HEK293 (cell line): Measurements from ENCODE around the gene CSNK1G3.
"Not testable (repeated sequence)": the region's sequence is repeated elsewhere in the genome, so short reads cannot be mapped to it uniquely, and the experiment has no call there.

Experiments
- CTCF ChIA-PET: fragments of 350-600 bp; formaldehyde crosslinking; extraction: SDS; loops from one replicate; lab custom pipeline; 2021; ENCODE audit warnings: antibody characterized with exemption; lab: Yijun Ruan, JAX
- POLR2A ChIA-PET: fragments of 300-600 bp; formaldehyde crosslinking; extraction: SDS; loops from one replicate; lab custom pipeline; 2020; ENCODE audit warnings: antibody characterized with exemption, inconsistent platforms; lab: Yijun Ruan, JAX
- H3K27ac ChIP-seq: fragments of 200-500 bp; sonication (Bioruptor generic); 2 replicates; pipeline ENCODE4 v1.5.1; 2014; ENCODE audit warnings: low read depth, low read length, control low read depth, inconsistent platforms; ENCODE audit errors: extremely low read depth
- H3K36me3 ChIP-seq, 2 experiments: fragments of 200-500 bp in 1 of 2; sonication (Bioruptor generic) in 1 of 2; 1 replicate in 1 of 2; 2 replicates in 1 of 2; pipeline ENCODE4 v1.5.1; 2014 to 2017; ENCODE audit warnings: inconsistent platforms in 2 of 2, low read length in 2 of 2; ENCODE audit not compliant: control insufficient read depth in 2 of 2, insufficient read depth in 1 of 2
- H3K4me1 ChIP-seq: fragments of 200-500 bp; sonication (Bioruptor generic); 2 replicates; pipeline ENCODE4 v1.5.1; 2014; ENCODE audit warnings: mild to moderate bottlenecking, low read length, inconsistent platforms; ENCODE audit not compliant: control insufficient read depth, insufficient read depth
- H3K4me3 ChIP-seq: 2 replicates; pipeline ENCODE4 v1.5.1; 2011; ENCODE audit warnings: low read depth, mild to moderate bottlenecking, control low read depth, low read length, moderate library complexity
- H3K9me3 ChIP-seq: fragments of 200-500 bp; sonication (Bioruptor generic); 2 replicates; pipeline ENCODE4 v1.5.1; 2014; ENCODE audit warnings: low read depth, low read length, inconsistent platforms; ENCODE audit not compliant: control insufficient read depth, insufficient read depth
- BCL11A ChIP-seq: fragments of 450-650 bp; formaldehyde crosslinking; IDR thresholded peaks from 2 replicates; pipeline ENCODE4 v1.5.1; 2016; ENCODE audit warnings: low read depth, missing biosample characterization, missing genetic modification characterization
- GFI1B ChIP-seq: fragments of 450-650 bp; formaldehyde crosslinking; IDR thresholded peaks from 2 replicates; pipeline ENCODE4 v1.5.1; 2016; ENCODE audit warnings: missing biosample characterization, missing genetic modification characterization
- KLF1 ChIP-seq: fragments of 450-650 bp; formaldehyde crosslinking; IDR thresholded peaks from 2 replicates; pipeline ENCODE4 v1.5.1; 2016; ENCODE audit warnings: missing biosample characterization, missing genetic modification characterization
- WT1 ChIP-seq: fragments of 450-650 bp; formaldehyde crosslinking; IDR thresholded peaks from 2 replicates; pipeline ENCODE4 v1.5.1; 2016; ENCODE audit warnings: missing biosample characterization, missing genetic modification characterization
- ZBTB7A ChIP-seq: fragments of 450-650 bp; formaldehyde crosslinking; IDR thresholded peaks from 2 replicates; pipeline ENCODE4 v1.5.1; 2016; ENCODE audit warnings: low read depth, missing biosample characterization, missing genetic modification characterization
- ZBTB8A ChIP-seq: fragments of 450-650 bp; formaldehyde crosslinking; IDR thresholded peaks from 2 replicates; pipeline ENCODE4 v1.5.1; 2016; ENCODE audit warnings: missing biosample characterization, missing genetic modification characterization
- ZNF138 ChIP-seq: fragments of 450-650 bp; formaldehyde crosslinking; IDR thresholded peaks from 2 replicates; pipeline ENCODE4 v1.5.1; 2016; ENCODE audit warnings: missing biosample characterization, missing genetic modification characterization, borderline replicate concordance
- ZNF146 ChIP-seq: fragments of 450-650 bp; formaldehyde crosslinking; IDR thresholded peaks from 2 replicates; pipeline ENCODE4 v1.5.1; 2016; ENCODE audit warnings: missing biosample characterization, missing genetic modification characterization
- ZNF239 ChIP-seq: fragments of 450-650 bp; formaldehyde crosslinking; IDR thresholded peaks from 2 replicates; pipeline ENCODE4 v1.5.1; 2016; ENCODE audit warnings: missing biosample characterization, missing genetic modification characterization
- ZNF350 ChIP-seq: fragments of 450-650 bp; formaldehyde crosslinking; IDR thresholded peaks from 2 replicates; pipeline ENCODE4 v1.5.0; 2017; ENCODE audit warnings: missing biosample characterization, mild to moderate bottlenecking, missing genetic modification characterization
- ZNF366 ChIP-seq: fragments of 450-650 bp; formaldehyde crosslinking; conservative IDR thresholded peaks from 2 replicates; pipeline ENCODE4 v1.5.1; 2016; ENCODE audit warnings: missing biosample characterization, missing genetic modification characterization
- ZNF416 ChIP-seq: fragments of 450-650 bp; formaldehyde crosslinking; IDR thresholded peaks from 2 replicates; pipeline ENCODE4 v1.5.1; 2016; ENCODE audit warnings: missing biosample characterization, missing genetic modification characterization
- ZNF558 ChIP-seq: fragments of 450-650 bp; formaldehyde crosslinking; IDR thresholded peaks from 2 replicates; pipeline ENCODE4 v1.5.1; 2016; ENCODE audit warnings: missing biosample characterization, missing genetic modification characterization
- ZNF585B ChIP-seq: fragments of 450-650 bp; formaldehyde crosslinking; IDR thresholded peaks from 2 replicates; pipeline ENCODE4 v1.5.1; 2016; ENCODE audit warnings: missing biosample characterization, missing genetic modification characterization
- ZNF658 ChIP-seq: fragments of 450-650 bp; formaldehyde crosslinking; IDR thresholded peaks from 2 replicates; pipeline ENCODE4; 2016; ENCODE audit warnings: missing biosample characterization, missing genetic modification characterization
- ZNF701 ChIP-seq: fragments of 450-650 bp; formaldehyde crosslinking; IDR thresholded peaks from 2 replicates; pipeline ENCODE4 v1.5.1; 2016; ENCODE audit warnings: missing biosample characterization, missing genetic modification characterization
- ZNF777 ChIP-seq: fragments of 450-650 bp; formaldehyde crosslinking; IDR thresholded peaks from 2 replicates; pipeline ENCODE4 v1.5.1; 2017; ENCODE audit warnings: missing biosample characterization, missing genetic modification characterization, borderline replicate concordance
- ZNF791 ChIP-seq: fragments of 450-650 bp; formaldehyde crosslinking; IDR thresholded peaks from 2 replicates; pipeline ENCODE4 v1.5.1; 2016; ENCODE audit warnings: missing biosample characterization, missing genetic modification characterization
- ZNF830 ChIP-seq: fragments of 450-650 bp; IDR thresholded peaks from 2 replicates; pipeline ENCODE4 v1.5.0; 2018; ENCODE audit warnings: missing biosample characterization, missing genetic modification characterization, low read depth, mild to moderate bottlenecking, moderate library complexity
- ZNF843 ChIP-seq: fragments of 450-650 bp; formaldehyde crosslinking; IDR thresholded peaks from 2 replicates; pipeline ENCODE4 v1.5.1; 2016; ENCODE audit warnings: missing biosample characterization, missing genetic modification characterization
- ZSCAN23 ChIP-seq: fragments of 450-650 bp; formaldehyde crosslinking; IDR thresholded peaks from 2 replicates; pipeline ENCODE4 v1.5.1; 2016; ENCODE audit warnings: missing biosample characterization, missing genetic modification characterization
- ZSCAN30 ChIP-seq: fragments of 450-650 bp; IDR thresholded peaks from 2 replicates; pipeline ENCODE4 v1.5.1; 2018; ENCODE audit warnings: missing biosample characterization, mild to moderate bottlenecking, missing genetic modification characterization, moderate library complexity
- TF ChIP-seq, protein P1 (sequence below): fragments of 450-650 bp; formaldehyde crosslinking; IDR thresholded peaks from 2 replicates; pipeline ENCODE4 v1.5.1; 2016; ENCODE audit warnings: missing biosample characterization, missing genetic modification characterization
- TF ChIP-seq, protein P2 (sequence below): fragments of 450-650 bp; formaldehyde crosslinking; IDR thresholded peaks from 2 replicates; pipeline ENCODE4 v1.5.1; 2016; ENCODE audit warnings: missing biosample characterization, missing genetic modification characterization

CSNK1G3 gene

DNA sequence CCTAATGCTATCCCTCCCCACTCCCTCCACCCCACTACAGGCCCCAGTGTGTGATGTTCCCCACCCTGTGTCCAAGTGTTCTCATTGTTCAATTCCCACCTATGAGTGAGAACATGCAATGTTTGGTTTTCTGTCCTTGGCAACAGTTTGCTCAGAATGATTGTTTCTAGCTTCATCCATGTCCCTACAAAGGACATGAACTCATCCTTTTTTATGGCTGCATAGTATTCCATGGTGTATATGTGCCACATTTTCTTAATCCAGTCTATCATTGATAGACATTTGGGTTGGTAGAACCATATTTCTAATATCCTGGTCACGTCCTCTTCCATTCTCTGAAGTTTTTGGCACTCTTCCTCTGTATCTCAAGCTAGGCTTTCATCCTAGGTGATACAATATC lies 45.1 kb upstream of the CSNK1G3 start:
- H3K4me1 ChIP-seq, H3K9me3 ChIP-seq, H3K4me3 ChIP-seq, H3K27ac ChIP-seq, POLR2A ChIA-PET, H3K36me3 ChIP-seq: not testable (repeated sequence)
- CTCF ChIA-PET: interaction anchor here (0.7 kb wide), 1 partner anchor 144 kb away, joined by 3 read pairs; no protein-coding TSS in a partner anchor
- TF ChIP-seq ZNF146 (tag by site-specific recombination): peak; percentile 79
- TF ChIP-seq, protein P1, sequence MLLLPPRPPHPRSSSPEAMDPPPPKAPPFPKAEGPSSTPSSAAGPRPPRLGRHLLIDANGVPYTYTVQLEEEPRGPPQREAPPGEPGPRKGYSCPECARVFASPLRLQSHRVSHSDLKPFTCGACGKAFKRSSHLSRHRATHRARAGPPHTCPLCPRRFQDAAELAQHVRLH (tag by site-specific recombination): 0 out of 2 replicates have a peak, but pooled peaks have one; percentile 33

DNA sequence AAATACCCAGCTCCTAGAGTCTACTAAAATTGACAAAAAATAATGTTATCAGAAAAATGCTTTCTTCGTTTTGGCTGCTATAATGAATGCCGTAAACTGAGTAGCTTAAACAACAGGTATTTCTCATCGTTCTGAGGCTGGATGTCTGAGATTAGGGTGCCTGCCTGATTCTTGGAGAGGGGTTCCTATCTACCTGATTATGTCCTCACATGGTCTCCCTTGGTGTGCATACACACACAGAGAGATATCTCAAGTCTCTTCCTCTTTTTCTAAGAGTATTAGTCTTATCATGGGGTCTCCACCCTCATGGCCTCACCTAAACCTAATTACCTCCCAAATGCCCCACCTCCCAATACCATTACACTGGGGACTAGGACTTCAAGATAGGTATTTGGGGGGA lies 40.6 kb upstream of the CSNK1G3 start:
- Histone ChIP-seq H3K4me3 (no peak overlapping the region), H3K4me1 (no peaks in the 10 kb centered on the region), H3K9me3 (no peaks in the 10 kb centered on the region), H3K36me3 (no peaks in the 10 kb centered on the region), H3K27ac (no peak overlapping the region)
- POLR2A ChIA-PET: no interaction called here
- CTCF ChIA-PET: interaction anchor here (0.7 kb wide), 1 partner anchor 546 kb away, joined by 5 read pairs; no protein-coding TSS in a partner anchor
- TF ChIP-seq ZNF416 (no peak), ZNF777 (tag by site-specific recombination) (no peak), ZNF558 (no peak), ZNF843 (tag by site-specific recombination) (no peak), BCL11A (tag by site-specific recombination) (no peak), ZNF138 (tag by site-specific recombination) (no peak), ZNF701 (tag by site-specific recombination) (no peak), ZSCAN23 (tag by site-specific recombination) (no peak), ZBTB8A (tag by site-specific recombination) (no peak), GFI1B (tag by site-specific recombination) (no peak), ZNF830 (tag by site-specific recombination) (no peak), ZNF350 (tag by site-specific recombination) (no peak), ZSCAN30 (tag by site-specific recombination) (no peak), ZNF658 (tag by site-specific recombination) (no peak), ZBTB7A (tag by site-specific recombination) (no peak), ZNF791 (tag by site-specific recombination) (no peak), WT1 (no peak), ZNF366 (no peak), ZNF239 (tag by site-specific recombination) (no peak)
- TF ChIP-seq, protein P2, sequence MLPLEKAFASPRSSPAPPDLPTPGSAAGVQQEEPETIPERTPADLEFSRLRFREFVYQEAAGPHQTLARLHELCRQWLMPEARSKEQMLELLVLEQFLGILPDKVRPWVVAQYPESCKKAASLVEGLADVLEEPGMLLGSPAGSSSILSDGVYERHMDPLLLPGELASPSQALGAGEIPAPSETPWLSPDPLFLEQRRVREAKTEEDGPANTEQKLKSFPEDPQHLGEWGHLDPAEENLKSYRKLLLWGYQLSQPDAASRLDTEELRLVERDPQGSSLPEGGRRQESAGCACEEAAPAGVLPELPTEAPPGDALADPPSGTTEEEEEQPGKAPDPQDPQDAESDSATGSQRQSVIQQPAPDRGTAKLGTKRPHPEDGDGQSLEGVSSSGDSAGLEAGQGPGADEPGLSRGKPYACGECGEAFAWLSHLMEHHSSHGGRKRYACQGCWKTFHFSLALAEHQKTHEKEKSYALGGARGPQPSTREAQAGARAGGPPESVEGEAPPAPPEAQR (tag by site-specific recombination): no peak

DNA sequence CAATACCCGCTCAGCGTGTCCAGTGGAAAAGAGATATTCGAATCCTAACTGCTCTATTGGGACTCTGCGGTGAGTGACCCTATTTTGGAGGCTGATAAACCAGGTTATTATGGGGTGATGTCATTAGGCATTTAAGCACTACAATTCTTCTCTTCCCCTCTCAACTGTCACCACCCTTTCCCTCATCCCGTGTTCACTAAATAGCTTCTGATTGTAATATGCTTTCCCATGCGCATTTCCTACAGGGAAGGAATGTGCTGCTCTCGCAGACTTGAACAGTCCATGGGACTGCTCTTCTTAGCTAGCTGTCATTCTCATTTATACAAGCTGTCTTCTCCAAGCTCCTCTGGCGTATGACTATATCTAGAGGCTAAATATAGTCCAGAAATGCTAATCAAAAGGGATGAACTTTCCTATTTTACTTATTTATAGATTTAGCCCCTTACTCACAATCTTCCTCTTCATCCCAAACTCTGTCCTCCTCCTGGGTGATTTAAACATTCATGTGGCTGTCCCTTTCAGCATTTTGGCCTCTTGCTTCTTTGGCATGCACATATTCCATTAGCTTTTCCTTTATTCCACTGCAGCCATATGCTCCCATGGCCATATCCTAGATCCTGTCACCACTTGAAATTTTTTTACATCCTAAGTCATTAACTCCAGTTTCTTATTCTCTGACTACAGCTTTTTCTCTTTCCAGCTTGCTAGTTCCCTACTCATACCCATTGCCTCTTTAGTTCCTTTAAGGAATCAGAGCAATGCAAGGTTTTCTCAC lies 39.6 kb upstream of the CSNK1G3 start:
- no peaks in the 10 kb centered on the region for H3K9me3 ChIP-seq
- H3K36me3 ChIP-seq: no peaks in the 10 kb centered on the region
- no peak overlapping the region for H3K27ac ChIP-seq
- no peak overlapping the region for H3K4me3 ChIP-seq
- H3K4me1 ChIP-seq: no peaks in the 10 kb centered on the region
- CTCF ChIA-PET: interaction anchor here (0.5 kb wide), 1 partner anchor 22 kb away, joined by 4 read pairs; no protein-coding TSS in a partner anchor
- TF ChIP-seq KLF1 (tag by site-specific recombination): no peak
- peak; percentile 24; the same call in 1 of the 2 replicates for TF ChIP-seq ZNF585B (tag by site-specific recombination)
- POLR2A ChIA-PET: no interaction called here
